Epithelial cell of umbilical artery (primary cell): Measurements from ENCODE around the gene PARP3. TPM values are rescaled to one million over a fixed set of nuclear protein-coding genes. Genes with fewer than 3 reads are reported as not detected.

Source experiments
- total RNA-seq: library from RNA; depleted of rRNA; stranded (reverse); fragments of >200 nt; gene quantifications from 2 replicates; pipeline ENCODE4 v1.2.3, GENCODE V29; 2014

The PARP3 gene
- total RNA-seq: 7.1 and 7.8 TPM in 2 replicates

DNA sequence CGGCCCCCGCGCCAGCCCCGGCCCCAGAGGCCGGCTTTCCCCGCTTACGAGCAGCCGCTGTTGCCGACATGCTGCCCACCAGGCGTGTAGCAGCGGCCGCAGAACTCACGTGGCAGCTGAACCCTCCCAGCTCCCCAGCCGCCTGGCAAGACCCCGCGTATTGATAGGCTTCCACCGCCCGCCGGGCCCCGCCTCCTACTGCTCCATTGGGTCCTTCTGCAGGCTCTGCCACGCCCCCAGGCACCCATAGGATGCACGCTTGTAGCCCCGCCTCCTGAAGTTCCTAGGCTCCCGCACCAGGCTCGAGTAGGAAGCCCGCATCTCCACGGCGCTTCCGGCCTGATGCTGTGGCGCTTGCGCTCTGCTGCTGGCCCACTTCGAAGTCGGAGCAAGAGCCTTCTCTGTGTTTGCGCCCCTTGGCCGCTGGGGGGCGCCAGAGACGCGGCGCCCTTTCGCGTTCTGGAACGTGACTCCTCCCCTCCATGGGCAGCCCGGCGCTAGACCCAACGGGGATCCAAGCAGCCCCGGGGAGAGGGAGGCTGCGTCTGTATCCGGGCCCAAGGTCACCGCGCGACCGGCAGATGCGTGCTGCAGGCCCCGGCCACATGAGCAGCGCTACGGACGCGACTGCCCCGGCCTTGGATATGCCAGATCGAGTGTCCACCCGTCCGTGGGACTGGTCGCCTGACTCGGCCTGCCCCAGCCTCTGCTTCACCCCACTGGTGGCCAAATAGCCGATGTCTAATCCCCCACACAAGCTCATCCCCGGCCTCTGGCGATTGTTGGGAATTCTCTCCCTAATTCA is at the start of gene PARP3, which contains the start of gene RRP9:
PARP3 (plus strand) TSS at position 566 of the 805 bp plus-strand sequence. CDS start 993 bp downstream, outside the sequence.
RRP9 (minus strand) TSS at position 107 of the 805 bp plus-strand sequence; CDS start at position 70, 37 bp downstream.

DNA sequence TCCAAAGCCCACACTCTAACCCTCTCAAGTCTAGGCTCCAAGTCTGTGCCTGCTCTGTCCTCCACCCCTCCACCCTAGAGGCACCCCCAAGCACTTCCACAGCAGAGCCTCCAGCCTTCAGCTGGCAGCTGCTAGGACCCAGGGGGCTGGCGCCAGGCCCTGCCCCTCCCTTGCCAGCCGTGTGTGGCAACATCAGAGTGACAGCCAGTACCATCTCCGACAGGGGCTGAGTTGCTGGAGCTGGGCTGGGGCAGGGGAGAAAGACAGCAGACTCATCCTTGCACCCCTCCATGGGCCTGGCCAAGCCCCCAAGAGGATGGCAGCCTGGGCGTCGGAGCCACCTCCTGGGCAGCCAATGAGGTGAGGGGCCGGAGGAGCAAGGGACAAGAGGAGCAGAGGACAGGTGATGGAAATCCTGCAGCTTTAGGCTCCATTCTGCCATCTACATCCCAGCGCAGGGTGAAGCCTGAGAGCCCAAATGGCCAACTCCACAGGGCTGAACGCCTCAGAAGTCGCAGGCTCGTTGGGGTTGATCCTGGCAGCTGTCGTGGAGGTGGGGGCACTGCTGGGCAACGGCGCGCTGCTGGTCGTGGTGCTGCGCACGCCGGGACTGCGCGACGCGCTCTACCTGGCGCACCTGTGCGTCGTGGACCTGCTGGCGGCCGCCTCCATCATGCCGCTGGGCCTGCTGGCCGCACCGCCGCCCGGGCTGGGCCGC is 13.2 kb downstream of the PARP3 start, which contains the start of gene GPR62:
GPR62 (plus strand) TSS at position 207 of the 718 bp plus-strand sequence; CDS start at position 479, 272 bp downstream.

DNA sequence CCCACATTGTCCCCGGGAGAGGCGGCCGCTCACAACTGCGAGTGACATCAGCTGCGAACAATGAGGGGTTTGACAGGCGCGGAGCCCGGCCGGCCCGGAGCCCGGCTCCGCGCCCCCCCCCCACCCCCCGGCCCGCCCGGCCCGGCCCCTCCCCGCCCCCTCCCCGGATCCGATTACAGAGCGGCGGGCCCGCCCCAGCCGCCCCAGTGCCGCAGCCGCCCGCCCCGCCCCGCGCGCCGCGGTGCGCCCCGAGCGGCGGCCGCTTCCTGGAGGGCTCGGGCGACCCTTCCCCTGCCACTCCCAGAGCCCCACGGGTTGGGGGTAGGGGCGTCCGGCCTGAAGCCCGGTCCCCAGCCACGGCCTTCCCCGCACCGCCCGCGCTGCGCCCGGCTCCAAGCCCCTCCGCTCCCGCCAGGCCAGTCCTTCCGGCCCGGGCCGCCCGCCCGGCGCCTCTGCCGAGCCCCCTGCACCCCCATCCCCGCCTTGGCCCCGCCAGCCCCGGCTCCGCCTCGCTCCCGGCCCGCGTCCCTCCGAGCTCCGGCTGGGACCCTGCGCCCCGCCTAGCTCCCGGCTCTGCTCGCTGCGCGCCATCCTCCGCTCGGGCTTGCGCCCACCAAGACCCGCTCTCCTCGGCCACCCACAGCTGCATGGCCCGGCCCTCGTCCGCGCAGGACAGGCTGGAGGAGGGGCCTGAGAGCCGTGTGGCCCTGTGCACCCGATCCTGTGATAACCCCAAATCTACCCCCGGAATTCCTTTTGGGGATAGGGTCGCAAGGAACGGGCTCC is 25.4 kb downstream of the PARP3 start, which contains the start of gene PCBP4:
PCBP4 (minus strand) TSS at position 71 of the 786 bp plus-strand sequence. CDS start 6,214 bp downstream, outside the sequence.

DNA sequence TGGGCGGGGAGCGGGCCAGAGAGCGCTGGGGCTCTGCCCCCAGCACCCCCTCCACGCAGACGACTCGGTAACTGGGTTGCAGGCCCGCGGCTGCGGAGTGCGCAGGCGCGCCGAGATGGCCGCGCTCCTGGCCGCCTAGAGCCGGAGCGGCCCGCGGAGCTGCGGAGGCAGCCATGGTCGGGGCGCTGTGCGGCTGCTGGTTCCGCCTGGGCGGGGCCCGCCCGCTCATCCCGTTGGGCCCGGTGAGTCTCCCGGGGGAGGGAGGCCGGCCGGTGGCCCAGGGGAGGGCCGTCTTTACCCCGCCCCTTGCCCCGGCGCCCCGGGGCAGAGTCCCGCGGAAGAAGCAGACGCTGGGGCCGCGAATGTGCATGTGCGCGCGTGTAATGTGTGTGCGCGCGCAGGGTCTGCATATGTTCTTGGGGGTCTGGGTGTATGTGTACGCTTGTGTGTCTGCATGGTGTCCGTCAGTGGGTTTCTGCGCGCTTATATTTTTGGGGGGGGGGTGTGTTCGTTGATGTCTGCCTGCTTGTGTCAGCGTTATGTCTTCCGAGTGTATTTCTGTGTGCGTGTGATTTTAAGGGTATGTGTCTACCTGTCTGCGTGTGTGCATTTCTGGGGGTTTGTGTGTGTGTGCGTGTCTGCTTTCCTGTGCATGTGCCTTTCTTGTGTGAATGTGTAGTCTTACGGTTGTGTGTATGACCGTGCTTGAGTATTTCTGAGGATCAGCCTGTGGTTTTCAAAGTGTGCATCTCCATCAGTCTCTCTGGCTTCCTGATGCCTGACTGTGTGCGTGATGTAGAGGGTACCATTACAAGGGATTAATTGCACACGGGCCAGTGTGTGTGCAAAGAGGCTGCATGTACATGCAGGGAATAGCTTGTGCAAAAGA is 33.0 kb downstream of the PARP3 start, which contains the start of gene ABHD14A:
ABHD14A (plus strand) TSS at position 102 of the 889 bp plus-strand sequence; CDS start at position 174, 72 bp downstream.

DNA sequence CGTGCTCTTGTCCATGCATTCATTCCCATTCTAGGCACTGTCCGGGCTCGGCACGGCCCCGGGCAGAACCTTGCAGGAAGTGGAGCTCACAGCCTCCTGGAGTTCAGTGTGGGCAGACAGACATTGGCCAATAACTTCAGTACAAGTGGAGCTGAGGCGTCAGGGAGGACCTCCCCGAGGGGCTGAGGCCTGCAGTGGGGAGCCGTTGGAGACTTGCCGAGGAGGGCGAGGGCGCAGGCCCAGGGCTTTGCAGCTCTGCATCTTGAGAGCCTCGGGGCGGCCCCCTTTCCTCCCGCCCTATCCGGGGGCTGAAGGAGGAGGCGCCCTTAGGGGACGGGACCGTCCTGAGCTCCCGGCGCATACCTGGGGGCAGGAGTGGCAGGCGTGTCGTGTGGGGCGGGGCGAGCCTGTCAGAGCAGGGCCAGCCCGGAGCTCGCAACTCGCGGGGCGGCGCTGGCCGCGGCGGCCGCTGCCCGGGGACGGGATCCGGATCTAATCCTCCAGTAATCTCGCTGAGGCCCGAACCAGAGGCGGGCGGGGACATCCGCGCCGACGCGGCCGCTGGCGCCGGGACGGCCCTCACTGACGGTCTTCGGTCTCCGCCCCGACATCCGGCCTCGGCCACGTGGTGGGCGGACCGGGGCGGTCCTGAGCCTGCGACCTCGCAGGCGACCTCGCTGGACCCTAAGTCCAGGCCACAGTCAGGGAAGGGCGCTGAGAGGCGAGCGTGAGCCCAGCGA is 40.8 kb downstream of the PARP3 start, which contains the start of gene ACY1:
ACY1 (plus strand) TSS at position 698 of the 740 bp plus-strand sequence. CDS start 530 bp downstream, outside the sequence.

DNA sequence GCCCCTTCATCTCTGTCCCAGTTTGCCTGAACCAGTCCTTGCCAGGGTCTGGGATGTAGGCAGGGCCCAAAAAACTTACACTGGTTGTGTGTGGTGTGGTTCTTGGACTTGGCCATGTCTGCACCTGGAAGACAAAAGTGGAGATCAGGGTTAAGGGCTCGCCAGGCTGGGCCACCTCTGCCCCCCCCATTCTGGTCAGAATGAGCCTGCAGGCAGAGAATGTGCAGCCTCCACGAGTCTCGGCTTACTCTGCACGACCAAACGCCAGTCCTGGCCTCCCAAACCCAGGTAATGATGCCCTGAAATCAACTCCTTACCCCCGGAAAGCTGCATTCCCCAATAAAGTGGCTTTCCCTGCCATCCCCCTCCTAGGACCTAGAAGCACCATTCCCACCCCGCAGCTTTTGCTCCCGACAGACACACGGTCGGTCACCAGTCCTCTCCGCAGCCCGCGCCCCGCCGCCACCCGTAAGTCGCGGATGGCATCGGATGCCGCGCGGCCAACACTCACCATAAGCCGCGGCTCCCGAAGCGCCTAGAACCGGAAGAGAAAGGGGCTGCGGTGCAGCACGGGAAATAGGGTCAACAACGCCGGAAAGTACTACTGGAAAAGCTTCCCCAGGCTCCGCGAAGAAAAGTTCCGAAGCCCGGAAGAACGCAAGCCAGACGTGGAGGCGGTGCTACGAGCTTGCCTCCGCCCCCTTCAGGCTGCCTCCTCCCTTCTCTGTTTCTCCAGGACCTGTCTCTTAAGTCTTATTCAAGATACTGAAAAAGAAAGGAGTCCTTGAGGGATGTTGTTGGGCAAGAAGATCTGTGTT is 53.4 kb downstream of the PARP3 start, which contains the start of gene RPL29:
RPL29 (minus strand) TSS at position 550 of the 818 bp plus-strand sequence; CDS start at position 116, 434 bp downstream.

Other genes with a start within 250 kb of the PARP3 start
- not detected in 2 replicates for gene GRM2, start 235.3 kb upstream of the PARP3 start, total RNA-seq
- not detected in 2 replicates for gene IQCF6, start 163.1 kb upstream of the PARP3 start, total RNA-seq
- gene IQCF2, start 80.7 kb upstream of the PARP3 start, total RNA-seq: not detected in 2 replicates
- not detected in 2 replicates for gene IQCF5, start 66.8 kb upstream of the PARP3 start, total RNA-seq
- not detected in 2 replicates for gene IQCF1, start 39.0 kb upstream of the PARP3 start, total RNA-seq
- 35.4 and 48.5 TPM in 2 replicates for gene RRP9, start 459 bp upstream of the PARP3 start, total RNA-seq
- gene GPR62, start 13.0 kb downstream of the PARP3 start, total RNA-seq: under 0.01 TPM in 1 of 2 replicates, not detected in the other
- 20.1 and 26.0 TPM in 2 replicates for gene PCBP4, start 25.1 kb downstream of the PARP3 start, total RNA-seq
- 10.1 and 11.6 TPM in 2 replicates for gene ABHD14B, start 31.7 kb downstream of the PARP3 start, total RNA-seq
- 5.5 and 7.9 TPM in 2 replicates for gene ABHD14A, start 32.7 kb downstream of the PARP3 start, total RNA-seq
- 15.6 and 19.8 TPM in 2 replicates for gene ACY1, start 41.2 kb downstream of the PARP3 start, total RNA-seq
- 1,157 and 1,199 TPM in 2 replicates for gene RPL29, start 53.5 kb downstream of the PARP3 start, total RNA-seq
- gene DUSP7, start 114.2 kb downstream of the PARP3 start, total RNA-seq: 9.6 and 10.4 TPM in 2 replicates
- gene POC1A, start 212.1 kb downstream of the PARP3 start, total RNA-seq: 9.1 and 11.4 TPM in 2 replicates